T-helper 2 cell treated with Interferon-gamma antibody and Interleukin-4, amounts not matched to agents 5 μg/mL and 100 μg/mL, for 36 hours (primary cell): ENCODE data around the gene RPS18.
"Not testable (repeated sequence)": the region's sequence is repeated elsewhere in the genome, so short reads cannot be mapped to it uniquely, and the experiment has no call there.

ENCODE experiments used
- DNase-seq: peaks from one replicate; pipeline ENCODE4 v3.0.0; 2021; ENCODE audit warnings: low spot score
- H3K27ac Mint-ChIP-seq: one replicate; pipeline ENCODE4 v1.8.0; 2021; ENCODE audit warnings: mild to moderate bottlenecking, mixed read lengths
- H3K27me3 Mint-ChIP-seq: one replicate; pipeline ENCODE4 v1.8.0; 2021; ENCODE audit warnings: low read depth, mixed read lengths
- H3K36me3 Mint-ChIP-seq: one replicate; pipeline ENCODE4 v1.8.0; 2021; ENCODE audit warnings: low read depth, mixed read lengths
- H3K4me1 Mint-ChIP-seq: one replicate; pipeline ENCODE4 v1.8.0; 2021; ENCODE audit warnings: low read depth, mixed read lengths
- H3K4me3 Mint-ChIP-seq: one replicate; pipeline ENCODE4 v1.8.0; 2022; ENCODE audit warnings: mild to moderate bottlenecking, moderate library complexity, mixed read lengths
- H3K9me3 Mint-ChIP-seq: one replicate; pipeline ENCODE4 v1.8.0; 2021; ENCODE audit warnings: mixed read lengths

The RPS18 gene

DNA sequence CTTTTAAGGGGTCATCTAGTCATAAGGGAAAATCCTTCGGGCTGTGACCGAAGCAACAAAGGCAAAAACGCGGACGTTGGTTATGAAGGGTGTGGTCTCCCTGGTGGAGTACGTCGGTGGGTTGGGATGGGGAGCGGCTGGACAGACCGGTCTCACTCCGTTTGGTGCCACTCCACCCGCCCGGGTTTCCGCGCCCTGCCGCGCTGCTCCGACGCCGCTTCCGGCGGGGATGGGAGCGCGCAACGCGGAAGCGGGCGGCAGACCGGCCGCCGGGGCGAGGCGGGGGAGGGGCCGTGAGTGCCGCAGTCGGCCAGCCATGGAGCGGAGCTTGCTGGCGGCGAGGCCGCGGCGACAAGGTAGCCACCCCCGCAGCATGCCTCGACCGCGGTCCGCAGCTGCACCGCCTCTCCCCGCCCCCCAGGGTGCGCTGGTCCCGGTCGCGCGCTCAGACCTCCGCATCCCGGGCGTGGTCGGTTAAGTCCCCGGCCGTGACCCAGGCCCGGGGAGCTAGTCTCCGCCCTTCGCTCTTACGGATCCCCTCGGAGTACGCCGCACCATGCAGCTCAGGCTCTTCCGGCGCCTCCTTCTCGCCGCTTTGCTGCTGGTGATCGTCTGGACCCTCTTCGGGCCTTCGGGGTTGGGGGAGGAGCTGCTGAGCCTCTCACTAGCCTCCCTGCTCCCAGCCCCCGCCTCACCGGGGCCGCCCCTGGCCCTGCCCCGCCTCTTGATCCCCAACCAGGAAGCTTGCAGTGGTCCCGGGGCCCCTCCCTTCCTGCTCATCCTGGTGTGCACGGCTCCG lies 5.2 kb downstream of the RPS18 start, which contains the start of gene B3GALT4:
TSS of gene B3GALT4 (plus strand) at position 260 of the 799 bp plus-strand sequence. CDS start at position 557, 297 bp downstream.
- H3K4me3 Mint-ChIP-seq: peak within 1 kb of the TSS; percentile 100
- peaks cover 47% of the 10 kb centered on the region for H3K4me1 Mint-ChIP-seq
- H3K27me3 Mint-ChIP-seq: no peaks in the 10 kb centered on the region
- no peaks in the 10 kb centered on the region for H3K9me3 Mint-ChIP-seq
- peak within 1 kb of the TSS; percentile 96 for H3K27ac Mint-ChIP-seq
- peak; percentile 87 for DNase-seq
- peaks cover 66% of the 10 kb centered on the region for H3K36me3 Mint-ChIP-seq

DNA sequence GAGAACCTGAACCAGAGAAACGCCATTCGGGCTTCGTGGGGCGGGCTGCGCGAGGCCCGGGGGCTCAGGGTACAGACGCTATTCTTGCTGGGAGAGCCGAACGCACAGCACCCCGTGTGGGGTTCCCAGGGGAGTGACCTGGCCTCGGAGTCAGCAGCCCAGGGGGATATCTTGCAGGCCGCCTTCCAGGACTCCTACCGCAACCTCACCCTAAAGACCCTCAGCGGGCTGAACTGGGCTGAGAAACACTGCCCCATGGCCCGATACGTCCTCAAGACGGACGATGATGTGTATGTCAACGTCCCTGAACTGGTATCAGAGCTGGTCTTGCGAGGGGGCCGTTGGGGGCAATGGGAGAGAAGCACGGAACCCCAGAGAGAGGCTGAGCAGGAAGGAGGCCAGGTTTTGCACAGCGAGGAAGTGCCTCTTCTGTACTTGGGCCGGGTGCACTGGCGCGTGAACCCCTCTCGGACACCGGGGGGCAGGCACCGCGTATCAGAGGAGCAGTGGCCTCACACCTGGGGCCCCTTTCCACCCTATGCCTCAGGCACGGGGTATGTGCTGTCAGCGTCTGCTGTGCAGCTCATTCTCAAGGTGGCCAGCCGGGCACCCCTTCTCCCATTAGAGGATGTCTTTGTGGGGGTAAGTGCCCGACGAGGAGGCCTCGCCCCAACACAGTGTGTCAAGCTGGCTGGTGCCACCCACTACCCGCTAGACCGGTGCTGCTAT lies 6.0 kb downstream of the RPS18 start:
- peaks cover 44% of the 10 kb centered on the region for H3K4me1 Mint-ChIP-seq
- H3K36me3 Mint-ChIP-seq: peaks cover 65% of the 10 kb centered on the region
- no peaks in the 10 kb centered on the region for H3K27me3 Mint-ChIP-seq
- peak overlapping the region; percentile 91 for H3K4me3 Mint-ChIP-seq
- H3K9me3 Mint-ChIP-seq: no peaks in the 10 kb centered on the region
- H3K27ac Mint-ChIP-seq: peak overlapping the region; percentile 96
- peak; percentile 23 for DNase-seq

DNA sequence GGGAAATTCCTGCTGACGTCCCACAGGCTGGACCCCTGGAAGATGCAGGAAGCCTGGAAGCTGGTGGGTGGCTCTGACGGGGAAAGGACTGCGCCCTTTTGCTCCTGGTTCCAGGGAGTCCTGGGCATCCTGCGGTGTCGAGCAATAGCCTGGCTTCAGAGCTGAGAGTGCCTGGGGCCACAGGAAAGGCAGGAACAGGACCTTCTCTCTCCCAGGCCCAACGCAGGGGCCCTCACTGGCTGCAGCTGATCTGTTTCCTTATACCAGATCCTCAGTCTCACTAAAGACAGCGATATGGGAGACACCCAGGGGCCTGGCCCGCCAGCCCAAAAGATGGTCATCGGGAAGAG lies 6.5 kb downstream of the RPS18 start:
- Mint-ChIP-seq H3K27ac (peak overlapping the region; percentile 62), H3K4me1 (peaks cover 39% of the 10 kb centered on the region), H3K36me3 (peaks cover 61% of the 10 kb centered on the region), H3K27me3 (no peaks in the 10 kb centered on the region), H3K4me3 (peak overlapping the region; percentile 91), H3K9me3 (no peaks in the 10 kb centered on the region)
- DNase-seq: no peak

DNA sequence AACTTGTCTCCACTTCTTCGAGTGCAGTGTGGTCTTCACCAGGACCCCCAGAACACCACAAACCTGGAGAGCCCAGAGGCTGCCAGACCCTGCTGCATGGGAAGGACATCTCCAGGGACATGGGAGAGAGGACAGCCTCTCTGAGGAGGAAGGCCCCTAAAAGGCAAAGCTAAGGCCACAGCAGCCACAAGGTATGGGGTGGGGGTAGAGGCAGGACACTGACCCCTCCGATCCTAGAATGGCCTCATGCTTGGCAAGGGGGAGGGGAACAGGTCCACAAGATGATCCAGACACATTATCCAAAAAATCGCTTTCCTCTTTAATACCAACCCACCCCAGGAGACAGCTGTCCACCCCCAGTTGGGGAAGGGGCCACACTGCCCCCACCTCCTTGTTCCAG lies 6.9 kb downstream of the RPS18 start:
- H3K36me3 Mint-ChIP-seq: peaks cover 57% of the 10 kb centered on the region
- peak overlapping the region; percentile 34 for H3K4me3 Mint-ChIP-seq
- H3K9me3 Mint-ChIP-seq: no peaks in the 10 kb centered on the region
- H3K27me3 Mint-ChIP-seq: no peaks in the 10 kb centered on the region
- no peak for DNase-seq
- H3K27ac Mint-ChIP-seq: peak overlapping the region; percentile 62
- peaks cover 35% of the 10 kb centered on the region for H3K4me1 Mint-ChIP-seq

- Mint-ChIP-seq H3K4me1 (peaks cover 33% of the 10 kb centered on the region), H3K36me3 (peaks cover 55% of the 10 kb centered on the region), H3K4me3 (peak overlapping the region; percentile 34), H3K9me3 (no peaks in the 10 kb centered on the region), H3K27ac (peak overlapping the region; percentile 62), H3K27me3 (no peaks in the 10 kb centered on the region)
- no peak for DNase-seq
Observed at GRCh38 chr6:33279257-33279695, 7.4 kb downstream of the RPS18 start.

- Mint-ChIP-seq H3K36me3 (peaks cover 49% of the 10 kb centered on the region), H3K27ac (peak overlapping the region; percentile 26), H3K4me3 (no peak overlapping the region), H3K4me1 (peaks cover 25% of the 10 kb centered on the region), H3K9me3 (no peaks in the 10 kb centered on the region), H3K27me3 (no peaks in the 10 kb centered on the region)
- no peak for DNase-seq
Observed at GRCh38 chr6:33279971-33280511, 8.2 kb downstream of the RPS18 start.

DNA sequence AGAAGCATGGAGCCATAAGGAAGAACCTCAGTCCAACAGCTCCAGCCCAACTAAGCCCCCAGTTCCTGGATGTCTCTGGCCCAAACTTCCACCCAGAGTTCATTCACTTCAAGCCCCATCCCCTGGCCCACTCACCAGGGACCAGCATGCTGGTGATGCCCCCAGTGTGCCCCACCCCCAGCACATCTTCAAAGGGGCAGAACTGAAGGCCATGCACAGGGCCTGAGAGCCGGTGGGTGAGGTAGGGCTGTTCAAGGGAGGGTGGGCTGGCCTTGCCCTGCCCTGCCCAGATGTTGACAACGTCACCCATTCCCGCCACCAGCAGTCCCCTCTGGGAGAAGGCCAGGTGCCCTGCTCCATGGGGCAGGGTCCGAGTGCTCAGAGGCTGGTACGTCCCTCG lies 8.7 kb downstream of the RPS18 start:
- Mint-ChIP-seq H3K36me3 (peaks cover 44% of the 10 kb centered on the region), H3K27me3 (no peaks in the 10 kb centered on the region), H3K27ac (no peak overlapping the region)

DNA sequence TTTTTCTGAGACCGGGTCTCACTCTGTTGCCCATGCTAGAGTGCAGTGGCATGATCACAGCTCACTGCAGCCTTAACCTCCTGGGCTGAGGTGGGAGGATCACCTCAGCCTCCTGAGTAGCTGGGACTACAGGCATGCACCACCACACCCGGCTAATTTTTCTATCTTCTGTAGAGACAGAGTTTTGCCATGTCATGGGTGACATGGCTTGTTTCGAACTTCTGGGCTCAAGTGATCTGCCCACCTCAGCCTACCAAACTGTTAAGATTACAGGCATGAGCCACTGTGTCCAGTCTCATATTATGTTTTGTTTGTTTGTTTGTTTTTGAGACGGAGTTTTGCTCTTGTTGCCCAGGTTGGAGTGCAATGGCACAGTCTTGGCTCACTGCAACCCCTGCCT lies 13.3 kb downstream of the RPS18 start:
- H3K27ac Mint-ChIP-seq, H3K27me3 Mint-ChIP-seq, H3K9me3 Mint-ChIP-seq, DNase-seq, H3K4me3 Mint-ChIP-seq: not testable (repeated sequence)
- Mint-ChIP-seq H3K36me3 (peaks cover 39% of the 10 kb centered on the region), H3K4me1 (peaks cover 20% of the 10 kb centered on the region)

More for the DNA sequence above, 8.7 kb downstream of the RPS18 start:
- no peak for DNase-seq
- no peak overlapping the region for H3K4me3 Mint-ChIP-seq
- peaks cover 20% of the 10 kb centered on the region for H3K4me1 Mint-ChIP-seq
- no peaks in the 10 kb centered on the region for H3K9me3 Mint-ChIP-seq

GRCh38 chr6:33286946-33287914 lies 15.4 kb downstream of the RPS18 start:
- peaks cover 49% of the 10 kb centered on the region for H3K36me3 Mint-ChIP-seq
- no peaks in the 10 kb centered on the region for H3K9me3 Mint-ChIP-seq
- peaks cover 26% of the 10 kb centered on the region for H3K4me1 Mint-ChIP-seq
- peak overlapping the region; percentile 56 for H3K27ac Mint-ChIP-seq
- DNase-seq: no peak
- H3K4me3 Mint-ChIP-seq: peak overlapping the region; percentile 98
- H3K27me3 Mint-ChIP-seq: no peaks in the 10 kb centered on the region

DNA sequence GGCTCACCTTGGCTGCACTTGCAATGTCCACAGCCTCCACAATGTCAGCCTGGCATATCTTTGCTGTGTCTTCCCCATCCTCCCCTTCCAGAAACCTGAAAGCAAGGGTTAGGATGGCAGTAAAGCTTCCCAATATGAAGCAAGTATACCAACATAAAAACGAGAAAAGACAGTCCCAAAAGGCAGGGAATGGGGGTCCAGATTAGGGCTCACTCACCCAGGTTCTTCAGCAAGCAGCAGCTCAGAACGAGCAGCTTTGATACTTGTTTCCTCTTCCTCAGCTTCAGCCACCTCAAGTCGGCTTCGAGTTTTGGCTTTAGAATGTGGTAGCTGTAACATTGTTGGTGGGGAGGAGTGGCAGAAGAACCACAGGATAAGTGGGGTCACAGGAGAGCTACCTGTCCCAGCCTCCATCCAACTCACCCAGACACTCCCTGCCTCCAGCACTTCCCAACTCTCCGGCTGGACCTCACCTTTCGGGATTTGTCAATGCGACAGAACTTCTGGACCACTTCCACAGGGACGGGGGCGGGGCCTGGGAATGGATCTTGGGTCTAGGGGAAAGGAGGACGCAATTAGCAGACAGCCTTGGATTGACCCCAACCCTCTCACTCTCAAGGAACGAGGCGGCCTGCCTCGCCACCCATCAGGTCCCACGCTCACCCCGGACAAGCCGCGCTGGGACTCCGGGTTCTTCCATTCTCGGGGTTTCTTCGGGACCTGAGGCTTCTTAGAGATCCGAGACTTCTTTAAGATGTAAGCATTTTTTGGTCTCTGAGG lies 16.5 kb downstream of the RPS18 start:
- no peak for DNase-seq
- Mint-ChIP-seq H3K36me3 (peaks cover 46% of the 10 kb centered on the region), H3K4me1 (peaks cover 26% of the 10 kb centered on the region), H3K4me3 (peak overlapping the region; percentile 98), H3K27me3 (no peaks in the 10 kb centered on the region), H3K9me3 (no peaks in the 10 kb centered on the region), H3K27ac (peak overlapping the region; percentile 8)

DNA sequence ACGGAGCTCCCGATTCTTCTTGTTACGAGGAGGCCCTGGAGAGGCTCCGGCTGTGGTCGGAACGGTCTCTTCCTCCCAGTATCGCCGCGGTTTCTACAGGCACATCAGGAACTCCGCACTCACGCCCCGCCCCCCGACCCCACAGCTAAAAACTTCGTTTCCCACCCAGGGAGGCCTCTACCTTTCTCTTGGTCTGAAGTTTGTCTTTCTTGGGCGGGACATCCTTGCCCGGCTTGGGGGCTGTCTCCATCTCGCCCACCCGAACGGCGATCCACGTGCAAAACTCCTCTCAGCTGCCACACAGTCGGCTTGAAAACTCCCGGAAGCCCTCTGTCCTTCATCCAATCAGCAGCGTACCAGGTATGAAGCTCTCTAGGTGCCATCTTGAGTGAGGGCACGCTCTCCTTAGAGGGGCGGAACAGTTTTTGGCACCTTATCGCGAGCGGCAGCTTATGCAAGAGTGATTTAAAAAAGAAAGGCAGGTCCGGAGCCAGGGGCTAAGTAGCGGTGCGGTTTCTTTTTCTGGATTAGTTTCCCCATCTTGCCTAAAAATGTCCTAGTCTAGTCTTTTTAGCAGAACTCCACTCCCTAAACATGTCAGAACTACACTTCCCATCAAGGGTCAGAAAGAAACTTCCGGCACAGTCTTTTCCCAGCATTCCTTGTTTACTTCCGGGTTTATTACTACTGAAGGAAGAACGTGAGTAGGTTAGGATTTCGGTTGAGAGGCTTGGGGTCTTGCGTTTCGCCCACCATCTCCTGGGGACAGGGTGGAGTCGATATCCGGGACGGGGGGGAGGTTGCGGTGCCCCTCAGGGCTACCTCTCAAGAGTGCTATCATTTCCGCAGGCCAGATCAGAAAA lies 17.3 kb downstream of the RPS18 start, which contains the start of the genes PFDN6 and WDR46:
TSS of gene PFDN6 (plus strand) at position 681 of the 863 bp plus-strand sequence. CDS start 256 bp downstream, outside the sequence.
TSS of gene WDR46 (minus strand) at position 319 of the 863 bp plus-strand sequence. CDS start at position 250, 69 bp downstream.
- Mint-ChIP-seq H3K4me3 (peak within 1 kb of the TSS; percentile 98), H3K4me1 (peaks cover 26% of the 10 kb centered on the region), H3K27me3 (no peaks in the 10 kb centered on the region), H3K9me3 (no peaks in the 10 kb centered on the region), H3K27ac (peak within 1 kb of the TSS; percentile 88), H3K36me3 (peaks cover 47% of the 10 kb centered on the region)
- DNase-seq: peak; percentile 82

DNA sequence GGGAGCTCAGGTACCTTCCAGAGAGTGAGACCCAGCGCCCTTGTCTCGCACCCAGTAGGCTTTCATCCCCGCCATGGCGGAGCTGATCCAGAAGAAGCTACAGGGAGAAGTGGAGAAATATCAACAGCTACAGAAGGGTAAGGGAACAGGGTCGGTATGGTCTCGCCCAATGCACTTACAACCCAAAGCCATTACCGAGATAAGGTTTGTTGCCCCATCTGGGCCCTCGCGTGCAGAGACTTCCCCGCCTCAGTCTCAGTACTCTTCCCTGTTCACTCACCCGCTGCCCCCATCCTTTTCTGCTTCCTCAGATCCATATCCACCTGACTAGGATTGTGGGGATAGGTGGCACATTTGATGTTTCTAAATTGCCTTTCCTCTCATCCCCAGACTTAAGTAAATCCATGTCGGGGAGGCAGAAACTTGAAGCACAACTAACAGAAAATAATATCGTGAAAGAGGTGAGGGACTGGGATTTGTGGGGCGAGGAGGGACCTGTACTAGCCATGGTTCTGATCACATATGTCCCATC lies 18.0 kb downstream of the RPS18 start:
- no peaks in the 10 kb centered on the region for H3K27me3 Mint-ChIP-seq
- H3K4me3 Mint-ChIP-seq: peak overlapping the region; percentile 98
- peaks cover 44% of the 10 kb centered on the region for H3K36me3 Mint-ChIP-seq
- peak overlapping the region; percentile 88 for H3K27ac Mint-ChIP-seq
- no peaks in the 10 kb centered on the region for H3K9me3 Mint-ChIP-seq
- no peak for DNase-seq
- H3K4me1 Mint-ChIP-seq: peaks cover 26% of the 10 kb centered on the region
